Measurements from ENCODE around the gene BICD1.

GRCh38 chr12:32183650-32184049 is 77.0 kb downstream of the BICD1 start:
- TF ChIP-seq MAX (IDR thresholded peaks at IDR 0.05): no peak
- TF ChIP-seq CREB1 (IDR thresholded peaks at IDR 0.05; ENCODE audit: low read depth): no peak
- no peak for TF ChIP-seq RAD21 (IDR thresholded peaks at IDR 0.05; ENCODE audit: low read depth)
- TF ChIP-seq CEBPB (IDR thresholded peaks at IDR 0.05): no peak
- TF ChIP-seq YY1 (IDR thresholded peaks at IDR 0.05; ENCODE audit: low read depth): no peak
